Peyer's patch (tissue), 4 donors: ENCODE data around the gene RNF227. TPM values are rescaled to one million over a fixed set of nuclear protein-coding genes. Genes with fewer than 3 reads are reported as not detected.
"Not testable (repeated sequence)": the region's sequence is repeated elsewhere in the genome, so short reads cannot be mapped to it uniquely, and the experiment has no call there.

Experiments
- DNase-seq, 3 donors: peaks; one replicate each; pipeline ENCODE4 v3.0.0-alpha.2; 2017 to 2019
- H3K27ac ChIP-seq, 4 donors: fragments of 200-600 bp; sonication (generic); one replicate each; pipeline ENCODE4 v1.5.1; 2016 to 2019
- H3K27me3 ChIP-seq, 2 donors: fragments of 200-600 bp; sonication (generic); one replicate each; pipeline ENCODE4 v1.5.1; 2019
- H3K36me3 ChIP-seq, 3 donors: fragments of 200-600 bp; sonication (generic); one replicate each; pipeline ENCODE4 v1.5.1; 2016 to 2019
- H3K4me1 ChIP-seq, 4 donors: fragments of 200-600 bp; sonication (generic); one replicate each; pipeline ENCODE4 v1.5.1; 2016 to 2019
- H3K4me3 ChIP-seq, 4 donors: fragments of 200-600 bp; sonication (generic); 1 replicate in 3 of 4; 2 replicates in 1 of 4; pipeline ENCODE4 v1.5.1; 2016 to 2019; ENCODE audit warnings: mild to moderate bottlenecking in 1 of 4
- H3K9me3 ChIP-seq, 4 donors: fragments of 200-600 bp; sonication (generic); one replicate each; pipeline ENCODE4 v1.5.1; 2016 to 2019; ENCODE audit warnings: mild to moderate bottlenecking in 1 of 4
- CTCF ChIP-seq, 6 experiments: fragments of 450-650 bp in 4 of 6; fragments of 200-600 bp in 2 of 6; sonication (generic) in 1 of 6; IDR thresholded peaks; one replicate each; pipeline ENCODE4 v1.5.1; 2017 to 2019; ENCODE audit warnings: antibody characterized with exemption in 6 of 6, mild to moderate bottlenecking in 3 of 6, moderate library complexity in 1 of 6
- POLR2A ChIP-seq, 2 donors: fragments of 450-650 bp; IDR thresholded peaks; one replicate each; pipeline ENCODE4 v1.5.1; 2017; ENCODE audit warnings: antibody characterized with exemption in 2 of 2, mild to moderate bottlenecking in 2 of 2, moderate library complexity in 2 of 2
- total RNA-seq, 4 donors: library from RNA; depleted of rRNA; stranded (reverse); fragments of >200 nt; gene quantifications; one replicate each; pipeline ENCODE4 v1.1.0, GENCODE V29; 2016

Gene RNF227
- 1 to 10 TPM in 3 of 4 donors, not detected in 1; 1.2 to 5.1 (median 1.6) TPM for total RNA-seq

- DNase-seq = peak; percentile 83 to 94 (median 93)
- Histone ChIP-seq H3K27ac (peak within 1 kb of the TSS; percentile 89 to 97 (median 93)), H3K4me3 (peak within 1 kb of the TSS; percentile 61 to 77 (median 68)), H3K36me3 (peaks cover 0 to 16% (median 0%) of the 10 kb centered on the region in 3 donors), H3K9me3 (no peaks in the 10 kb centered on the region), H3K4me1 (peaks cover 0 to 20% (median 10%) of the 10 kb centered on the region in 4 donors), H3K27me3 (no peaks in the 10 kb centered on the region)
- peak in 2 of 6 experiments; percentile 4 to 28 for TF ChIP-seq CTCF (IDR thresholded peaks at IDR 0.05)
- TF ChIP-seq POLR2A (IDR thresholded peaks at IDR 0.05) = peak in 1 of 2 donors; percentile 46
Observed at GRCh38 chr17:7915611-7916384, at the start of gene RNF227. Gene RNF227 (minus strand): TSS chr17:7916289. CDS start chr17:7916195, 94 bp downstream.

- no peak for DNase-seq
Observed at GRCh38 chr17:7961421-7961820, 45.3 kb upstream of the RNF227 start.

GRCh38 chr17:7959503-7960253 lies 43.6 kb upstream of the RNF227 start:
- no peak for DNase-seq
- no peaks in the 10 kb centered on the region for H3K4me1 ChIP-seq
- no peak overlapping the region for H3K27ac ChIP-seq
- H3K27me3 ChIP-seq = no peaks in the 10 kb centered on the region
- no peaks in the 10 kb centered on the region for H3K36me3 ChIP-seq
- no peaks in the 10 kb centered on the region for H3K9me3 ChIP-seq
- no peak for TF ChIP-seq POLR2A (IDR thresholded peaks at IDR 0.05)
- TF ChIP-seq CTCF (IDR thresholded peaks at IDR 0.05) = no peak
- H3K4me3 ChIP-seq = no peak overlapping the region

More at GRCh38 chr17:7961421-7961820, 45.3 kb upstream of the RNF227 start:
- no peaks in the 10 kb centered on the region for H3K36me3 ChIP-seq
- TF ChIP-seq POLR2A (IDR thresholded peaks at IDR 0.05) (no peak), CTCF (IDR thresholded peaks at IDR 0.05) (no peak)
- H3K4me1 ChIP-seq = no peaks in the 10 kb centered on the region
- no peaks in the 10 kb centered on the region for H3K9me3 ChIP-seq
- H3K27ac ChIP-seq = no peak overlapping the region
- H3K27me3 ChIP-seq = no peaks in the 10 kb centered on the region
- no peak overlapping the region for H3K4me3 ChIP-seq

- Histone ChIP-seq H3K27ac (peak overlapping the region in 1 of 4 donors; percentile 27), H3K9me3 (no peaks in the 10 kb centered on the region), H3K4me3 (no peak overlapping the region), H3K36me3 (no peaks in the 10 kb centered on the region), H3K27me3 (no peaks in the 10 kb centered on the region), H3K4me1 (no peaks in the 10 kb centered on the region)
- no peak for DNase-seq
- TF ChIP-seq POLR2A (IDR thresholded peaks at IDR 0.05) (no peak), CTCF (IDR thresholded peaks at IDR 0.05) (no peak)
Observed at GRCh38 chr17:7956228-7956965, 40.3 kb upstream of the RNF227 start.

GRCh38 chr17:7955414-7956227 lies 39.5 kb upstream of the RNF227 start:
- Histone ChIP-seq H3K27me3 (no peaks in the 10 kb centered on the region), H3K27ac (no peak overlapping the region), H3K36me3 (no peaks in the 10 kb centered on the region), H3K4me3 (no peak overlapping the region), H3K9me3 (no peaks in the 10 kb centered on the region), H3K4me1 (no peaks in the 10 kb centered on the region)
- DNase-seq = no peak
- TF ChIP-seq POLR2A (IDR thresholded peaks at IDR 0.05) (no peak), CTCF (IDR thresholded peaks at IDR 0.05) (no peak)

- H3K27ac ChIP-seq, DNase-seq, H3K4me1 ChIP-seq, H3K27me3 ChIP-seq, H3K4me3 ChIP-seq, H3K9me3 ChIP-seq: not testable (repeated sequence)
- peaks cover 0 to 14% (median 0%) of the 10 kb centered on the region in 3 donors for H3K36me3 ChIP-seq
Observed at GRCh38 chr17:7953266-7953665, 37.2 kb upstream of the RNF227 start.
